HCT116 (cell line): ENCODE measurements around the gene RNF111. TPM values are rescaled to one million over a fixed set of nuclear protein-coding genes. Genes with fewer than 3 reads are reported as not detected.

Experiments used
- ATAC-seq: fragments of 200-7000 bp; cut with Tn5 transposase; 2 replicates; pipeline ENCODE4 v1.9.1; 2020; ENCODE audit warnings: mild to moderate bottlenecking, moderate library complexity
- BruUV-seq: library from RNA; stranded (reverse); fragments of 400-500 nt; replicated peaks from 2 replicates; lab custom pipeline; 2021; lab: Mats Ljungman, UMichigan
- CTCF ChIA-PET: fragments of 300-600 bp; sonication (Branson Sonifier 250); formaldehyde crosslinking; loops from one replicate; lab custom pipeline; 2021; ENCODE audit warnings: antibody characterized with exemption; lab: Charles Lee
- POLR2A ChIA-PET: fragments of 300-600, 350-600 bp; sonication (Branson Sonifier 250); formaldehyde crosslinking; loops from one replicate; lab custom pipeline; 2021; ENCODE audit warnings: antibody characterized with exemption; lab: Charles Lee
- RAD21 ChIA-PET, 2 experiments: fragments of 300-600 bp; sonication (Branson Sonifier 250); formaldehyde crosslinking; loops; one replicate each; lab custom pipeline; 2023; ENCODE audit warnings: low total read pairs in 2 of 2; ENCODE audit not compliant: uncharacterized antibody in 2 of 2, unreplicated experiment in 2 of 2, low non-redundant PET in 1 of 2; lab: Charles Lee
- DNase-seq: peaks from one replicate; pipeline ENCODE4 v3.0.0-alpha.2; 2010; ENCODE audit warnings: low read depth, low spot score
- H2AFZ ChIP-seq: fragments of 200-600 bp; shearing (Covaris generic), sonication (generic); 2 replicates; pipeline ENCODE4 v1.6.1; 2017; ENCODE audit warnings: low read depth, mixed run types, mixed read lengths, antibody characterized with exemption, low read length; ENCODE audit not compliant: poor library complexity, severe bottlenecking
- H3K27ac ChIP-seq: 2 replicates; pipeline ENCODE4 v1.5.1; 2012; ENCODE audit warnings: low read depth, low read length
- H3K27me3 ChIP-seq: fragments of 200-600 bp; sonication (generic); 2 replicates; pipeline ENCODE4 v1.6.1; 2016; ENCODE audit warnings: mixed run types, low read length, mixed read lengths; ENCODE audit not compliant: insufficient read depth
- H3K36me3 ChIP-seq, 2 experiments: fragments of 200-500 bp in 1 of 2; fragments of 200-600 bp in 1 of 2; sonication (Bioruptor generic) in 1 of 2; sonication (generic) in 1 of 2; 2 replicates each; pipeline versions ENCODE4 v1.5.1 to v1.6.1; 2014 to 2016; ENCODE audit warnings: low read length in 2 of 2, inconsistent platforms in 1 of 2, mixed read lengths in 1 of 2, mixed run types in 1 of 2; ENCODE audit not compliant: insufficient read depth in 2 of 2, control insufficient read depth in 1 of 2
- H3K4me1 ChIP-seq, 2 experiments: fragments of 200-600 bp in 1 of 2; sonication (generic) in 1 of 2; 2 replicates each; pipeline versions ENCODE4 v1.5.1 to v1.6.1; 2012 to 2017; ENCODE audit warnings: low read length in 2 of 2, inconsistent platforms in 1 of 2, mild to moderate bottlenecking in 1 of 2, mixed read lengths in 1 of 2, mixed run types in 1 of 2, moderate library complexity in 1 of 2; ENCODE audit not compliant: insufficient read depth in 2 of 2, control insufficient read depth in 1 of 2
- H3K4me2 ChIP-seq: fragments of 200-600 bp; sonication (generic); 2 replicates; pipeline ENCODE4 v1.6.1; 2017; ENCODE audit warnings: mixed run types, low read length, mixed read lengths
- H3K4me3 ChIP-seq, 2 experiments: fragments of 200-600 bp in 1 of 2; sonication (generic) in 1 of 2; replicated peaks in 1 of 2; 2 replicates each; pipeline ENCODE4 v1.5.1; 2011 to 2016; ENCODE audit warnings: low read length in 2 of 2, control low read depth in 1 of 2, low read depth in 1 of 2, mild to moderate bottlenecking in 1 of 2, mixed read lengths in 1 of 2, mixed run types in 1 of 2
- H3K79me2 ChIP-seq: fragments of 200-600 bp; sonication (generic); 2 replicates; pipeline ENCODE4 v1.6.1; 2017; ENCODE audit warnings: mild to moderate bottlenecking, mixed run types, low read length, moderate library complexity, mixed read lengths; ENCODE audit not compliant: insufficient read depth
- H3K9ac ChIP-seq: fragments of 200-600 bp; sonication (generic); 2 replicates; pipeline ENCODE4 v1.6.1; 2016; ENCODE audit warnings: low read length, mixed read lengths
- H3K9me2 ChIP-seq: fragments of 200-600 bp; sonication (generic), shearing (Covaris generic); 2 replicates; pipeline ENCODE4 v1.6.1; 2017; ENCODE audit warnings: mixed run types, mild to moderate bottlenecking, moderate library complexity; ENCODE audit not compliant: insufficient read depth
- H3K9me3 ChIP-seq, 2 experiments: fragments of 200-500 bp in 1 of 2; fragments of 200-600 bp in 1 of 2; sonication (Bioruptor generic) in 1 of 2; sonication (generic) in 1 of 2; 2 replicates each; pipeline ENCODE4 v1.6.1; 2014 to 2017; ENCODE audit warnings: low read length in 2 of 2, mixed read lengths in 2 of 2, inconsistent platforms in 1 of 2, low read depth in 1 of 2, mild to moderate bottlenecking in 1 of 2, mixed run types in 1 of 2, moderate library complexity in 1 of 2; ENCODE audit not compliant: control insufficient read depth in 1 of 2, insufficient read depth in 1 of 2
- H4K20me1 ChIP-seq: fragments of 200-600 bp; sonication (generic), shearing (Covaris generic); 2 replicates; pipeline ENCODE4 v1.6.1; 2017; ENCODE audit warnings: mixed run types, mild to moderate bottlenecking, moderate library complexity; ENCODE audit not compliant: insufficient read depth
- CEBPB ChIP-seq: IDR thresholded peaks from 2 replicates; pipeline ENCODE4 v1.6.1; 2012; ENCODE audit warnings: low read depth
- EGR1 ChIP-seq: IDR thresholded peaks from 2 replicates; pipeline ENCODE4 v1.6.1; 2012; ENCODE audit warnings: low read depth
- ELF1 ChIP-seq: IDR thresholded peaks from 2 replicates; pipeline ENCODE4 v1.6.1; 2012; ENCODE audit warnings: low read depth, borderline replicate concordance
- EZH2 ChIP-seq: fragments of 200-600 bp; sonication (generic); IDR thresholded peaks from 2 replicates; pipeline ENCODE4 v1.6.1; 2017; ENCODE audit warnings: antibody characterized with exemption, mixed run types
- EZH2phosphoT487 ChIP-seq: fragments of 200-600 bp; IDR thresholded peaks from 2 replicates; pipeline ENCODE4 v1.6.1; 2018; ENCODE audit warnings: antibody characterized with exemption, borderline replicate concordance
- FOSL1 ChIP-seq: IDR thresholded peaks from 2 replicates; pipeline ENCODE4 v1.6.1; 2012; ENCODE audit warnings: low read depth
- JUND ChIP-seq: IDR thresholded peaks from 2 replicates; pipeline ENCODE4 v1.6.1; 2012
- POLR2AphosphoS5 ChIP-seq: IDR thresholded peaks from 2 replicates; pipeline ENCODE4 v1.6.1; 2011; ENCODE audit warnings: mild to moderate bottlenecking, low read depth, low read length, moderate library complexity
- SIN3A ChIP-seq: IDR thresholded peaks from 2 replicates; pipeline ENCODE4 v1.6.1; 2012; ENCODE audit warnings: low read depth
- SP1 ChIP-seq: IDR thresholded peaks from 2 replicates; pipeline ENCODE4 v1.6.1; 2012; ENCODE audit warnings: low read depth
- YY1 ChIP-seq: IDR thresholded peaks from 2 replicates; pipeline ENCODE4 v1.6.1; 2011; ENCODE audit warnings: low read length, low read depth, moderate library complexity, mild to moderate bottlenecking; ENCODE audit not compliant: insufficient replicate concordance; ENCODE audit errors: extremely low read depth
- ZFX ChIP-seq: fragments of 450-650 bp; IDR thresholded peaks from 2 replicates; pipeline ENCODE4 v1.6.1; 2017
- intact Hi-C: fragments of 100-400 bp; cut with micrococcal nuclease; formaldehyde crosslinking; loops from 2 replicates; pipeline ENCODE4 v1.10.0; 2022
- total RNA-seq: library from RNA; stranded (reverse); gene quantifications from one replicate; pipeline ENCODE4 v1.2.1, GENCODE V29; 2021; ENCODE audit not compliant: unreplicated experiment
- TF ChIP-seq, protein P1 (sequence below): IDR thresholded peaks from 2 replicates; pipeline ENCODE4 v1.6.1; 2012; ENCODE audit warnings: low read depth
- TF ChIP-seq, protein P2 (sequence below): IDR thresholded peaks from 2 replicates; pipeline ENCODE4 v1.6.1; 2012
- TF ChIP-seq, protein P3 (sequence below): IDR thresholded peaks from 2 replicates; pipeline ENCODE4 v1.6.1; 2011; ENCODE audit warnings: mild to moderate bottlenecking, low read length, moderate library complexity; ENCODE audit not compliant: insufficient replicate concordance; ENCODE audit errors: extremely low read depth

Gene RNF111
- total RNA-seq, 1 experiment from 2014 or later, result 31.5 TPM

GRCh38 chr15:59002418-59002859 is 15.0 kb downstream of the RNF111 start (continued):
- TF ChIP-seq, protein P1, sequence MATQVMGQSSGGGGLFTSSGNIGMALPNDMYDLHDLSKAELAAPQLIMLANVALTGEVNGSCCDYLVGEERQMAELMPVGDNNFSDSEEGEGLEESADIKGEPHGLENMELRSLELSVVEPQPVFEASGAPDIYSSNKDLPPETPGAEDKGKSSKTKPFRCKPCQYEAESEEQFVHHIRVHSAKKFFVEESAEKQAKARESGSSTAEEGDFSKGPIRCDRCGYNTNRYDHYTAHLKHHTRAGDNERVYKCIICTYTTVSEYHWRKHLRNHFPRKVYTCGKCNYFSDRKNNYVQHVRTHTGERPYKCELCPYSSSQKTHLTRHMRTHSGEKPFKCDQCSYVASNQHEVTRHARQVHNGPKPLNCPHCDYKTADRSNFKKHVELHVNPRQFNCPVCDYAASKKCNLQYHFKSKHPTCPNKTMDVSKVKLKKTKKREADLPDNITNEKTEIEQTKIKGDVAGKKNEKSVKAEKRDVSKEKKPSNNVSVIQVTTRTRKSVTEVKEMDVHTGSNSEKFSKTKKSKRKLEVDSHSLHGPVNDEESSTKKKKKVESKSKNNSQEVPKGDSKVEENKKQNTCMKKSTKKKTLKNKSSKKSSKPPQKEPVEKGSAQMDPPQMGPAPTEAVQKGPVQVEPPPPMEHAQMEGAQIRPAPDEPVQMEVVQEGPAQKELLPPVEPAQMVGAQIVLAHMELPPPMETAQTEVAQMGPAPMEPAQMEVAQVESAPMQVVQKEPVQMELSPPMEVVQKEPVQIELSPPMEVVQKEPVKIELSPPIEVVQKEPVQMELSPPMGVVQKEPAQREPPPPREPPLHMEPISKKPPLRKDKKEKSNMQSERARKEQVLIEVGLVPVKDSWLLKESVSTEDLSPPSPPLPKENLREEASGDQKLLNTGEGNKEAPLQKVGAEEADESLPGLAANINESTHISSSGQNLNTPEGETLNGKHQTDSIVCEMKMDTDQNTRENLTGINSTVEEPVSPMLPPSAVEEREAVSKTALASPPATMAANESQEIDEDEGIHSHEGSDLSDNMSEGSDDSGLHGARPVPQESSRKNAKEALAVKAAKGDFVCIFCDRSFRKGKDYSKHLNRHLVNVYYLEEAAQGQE, result no peak
- no peak for TF ChIP-seq ELF1
- no peak for TF ChIP-seq ZFX
- TF ChIP-seq EZH2, result no peak
- TF ChIP-seq, protein P2, sequence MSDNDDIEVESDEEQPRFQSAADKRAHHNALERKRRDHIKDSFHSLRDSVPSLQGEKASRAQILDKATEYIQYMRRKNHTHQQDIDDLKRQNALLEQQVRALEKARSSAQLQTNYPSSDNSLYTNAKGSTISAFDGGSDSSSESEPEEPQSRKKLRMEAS, result no peak
- no peak for TF ChIP-seq FOSL1
- no peak for TF ChIP-seq CEBPB

GRCh38 chr15:59005579-59005978 is 18.1 kb downstream of the RNF111 start:
- TF ChIP-seq JUND, result no peak
- TF ChIP-seq SP1, result no peak
- no peak for TF ChIP-seq EZH2phosphoT487
- no peak for TF ChIP-seq ELF1
- TF ChIP-seq YY1, result no peak
- TF ChIP-seq POLR2AphosphoS5, result no peak
- TF ChIP-seq, protein P2, result no peak
- TF ChIP-seq EGR1, result no peak
- TF ChIP-seq SIN3A, result no peak
- TF ChIP-seq, protein P3, sequence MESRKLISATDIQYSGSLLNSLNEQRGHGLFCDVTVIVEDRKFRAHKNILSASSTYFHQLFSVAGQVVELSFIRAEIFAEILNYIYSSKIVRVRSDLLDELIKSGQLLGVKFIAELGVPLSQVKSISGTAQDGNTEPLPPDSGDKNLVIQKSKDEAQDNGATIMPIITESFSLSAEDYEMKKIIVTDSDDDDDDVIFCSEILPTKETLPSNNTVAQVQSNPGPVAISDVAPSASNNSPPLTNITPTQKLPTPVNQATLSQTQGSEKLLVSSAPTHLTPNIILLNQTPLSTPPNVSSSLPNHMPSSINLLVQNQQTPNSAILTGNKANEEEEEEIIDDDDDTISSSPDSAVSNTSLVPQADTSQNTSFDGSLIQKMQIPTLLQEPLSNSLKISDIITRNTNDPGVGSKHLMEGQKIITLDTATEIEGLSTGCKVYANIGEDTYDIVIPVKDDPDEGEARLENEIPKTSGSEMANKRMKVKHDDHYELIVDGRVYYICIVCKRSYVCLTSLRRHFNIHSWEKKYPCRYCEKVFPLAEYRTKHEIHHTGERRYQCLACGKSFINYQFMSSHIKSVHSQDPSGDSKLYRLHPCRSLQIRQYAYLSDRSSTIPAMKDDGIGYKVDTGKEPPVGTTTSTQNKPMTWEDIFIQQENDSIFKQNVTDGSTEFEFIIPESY, result no peak
- TF ChIP-seq, protein P1, result no peak
- TF ChIP-seq, all 23 proteins: peak for 0
- DNase-seq, result no peak
- Histone ChIP-seq H3K4me2 (no peak overlapping the region), H3K9me3 (no peaks in the 10 kb centered on the region), H3K27ac (no peak overlapping the region), H2AFZ (no peak overlapping the region), H4K20me1 (no peaks in the 10 kb centered on the region), H3K79me2 (peaks cover 84% of the 10 kb centered on the region), H3K9ac (no peak overlapping the region), H3K27me3 (no peaks in the 10 kb centered on the region), H3K4me3 (no peak overlapping the region), H3K4me1 (no peaks in the 10 kb centered on the region), H3K9me2 (no peaks in the 10 kb centered on the region), H3K36me3 (no peaks in the 10 kb centered on the region)
- ChIA-PET POLR2A (no interaction called here), CTCF (no interaction called here), RAD21 (no interaction called here)
- intact Hi-C loops, result no loop called here
- no TSS peak for BruUV-seq
- ATAC-seq, result no peak
